Measurements from ENCODE around the gene RASSF6.

The RASSF6 gene

GRCh38 chr4:73528171-73528570, 92.1 kb downstream of the RASSF6 start:
- TF ChIP-seq CTCF (IDR thresholded peaks at IDR 0.05): no peak
- no peak overlapping the region for H3K27ac Mint-ChIP-seq
- H3K4me3 Mint-ChIP-seq: no peak overlapping the region
- no peaks in the 10 kb centered on the region for H3K9me3 Mint-ChIP-seq
- no peaks in the 10 kb centered on the region for H3K36me3 Mint-ChIP-seq (ENCODE audit: low read depth)
- DNase-seq: no peak
- no peaks in the 10 kb centered on the region for H3K27me3 Mint-ChIP-seq (ENCODE audit: low read depth, poor library complexity)
- no peaks in the 10 kb centered on the region for H3K4me1 Mint-ChIP-seq

GRCh38 chr4:73527196-73527595, 93.0 kb downstream of the RASSF6 start:
- Mint-ChIP-seq H3K27ac (no peak overlapping the region), H3K4me1 (no peaks in the 10 kb centered on the region), H3K9me3 (no peaks in the 10 kb centered on the region), H3K4me3 (no peak overlapping the region), H3K36me3 (ENCODE audit: low read depth) (no peaks in the 10 kb centered on the region), H3K27me3 (ENCODE audit: low read depth, poor library complexity) (no peaks in the 10 kb centered on the region)
- no peak for DNase-seq
- no peak for TF ChIP-seq CTCF (IDR thresholded peaks at IDR 0.05)

GRCh38 chr4:73525611-73526010, 94.6 kb downstream of the RASSF6 start:
- no peak overlapping the region for H3K4me3 Mint-ChIP-seq
- H3K27me3 Mint-ChIP-seq (ENCODE audit: low read depth, poor library complexity): no peaks in the 10 kb centered on the region
- TF ChIP-seq CTCF (IDR thresholded peaks at IDR 0.05): no peak
- peaks cover 12% of the 10 kb centered on the region for H3K4me1 Mint-ChIP-seq
- no peak overlapping the region for H3K27ac Mint-ChIP-seq
- DNase-seq: no peak
- no peaks in the 10 kb centered on the region for H3K9me3 Mint-ChIP-seq
- no peaks in the 10 kb centered on the region for H3K36me3 Mint-ChIP-seq (ENCODE audit: low read depth)

GRCh38 chr4:73523126-73523525, 97.1 kb downstream of the RASSF6 start:
- Mint-ChIP-seq H3K36me3 (ENCODE audit: low read depth) (no peaks in the 10 kb centered on the region), H3K9me3 (peaks cover 9% of the 10 kb centered on the region), H3K27me3 (ENCODE audit: low read depth, poor library complexity) (no peaks in the 10 kb centered on the region), H3K4me3 (no peak overlapping the region), H3K27ac (no peak overlapping the region), H3K4me1 (peaks cover 15% of the 10 kb centered on the region)
- TF ChIP-seq CTCF (IDR thresholded peaks at IDR 0.05): no peak
- DNase-seq: no peak

Data from nephron progenitor cell (in vitro differentiated cells).